ENCODE results near the gene HNRNPA1L2. TPM values are rescaled to one million over a fixed set of nuclear protein-coding genes. Genes with fewer than 3 reads are reported as not detected.
A peak's percentile ranks its signal among the peaks of the same experiment; 100 is the strongest.
"Not testable (repeated sequence)": the region's sequence is repeated elsewhere in the genome, so short reads cannot be mapped to it uniquely, and the experiment has no call there.

The HNRNPA1L2 gene
- total and polyA plus RNA-seq, 2 of the 8 experiments (the other 6 are each of a cell fraction or from before 2014, with no cell fraction given): 3.7 to 8.9 TPM

GRCh38 chr13:52609013-52609606 is 33.1 kb upstream of the HNRNPA1L2 start:
- not testable (repeated sequence) for DNase-seq (ENCODE audit: low read depth in 1 of 2, low spot score in 2 of 2); H2BK120ac ChIP-seq (replicated peaks; ENCODE audit: low read depth, low read length); H4K20me1 ChIP-seq (replicated peaks in 1 of 2; ENCODE audit: control insufficient read depth in 1 of 2, insufficient read depth in 2 of 2, low read length in 2 of 2); H3K23me2 ChIP-seq (ENCODE audit: low read depth, low read length); H3K27ac ChIP-seq (ENCODE audit: low read depth, low read length); H3K14ac ChIP-seq (ENCODE audit: insufficient read length); H3K9me3 ChIP-seq (ENCODE audit: insufficient read depth in 2 of 2, low read depth in 1 of 2, low read length in 1 of 2); H3K4me1 ChIP-seq (replicated peaks in 1 of 4; ENCODE audit: control insufficient read depth in 3 of 4, insufficient read depth in 4 of 4, low read length in 3 of 4); H3K79me2 ChIP-seq (ENCODE audit: control insufficient read depth in 1 of 2, insufficient read depth in 2 of 2, low read length in 2 of 2); H4K5ac ChIP-seq (ENCODE audit: insufficient read length, low read depth, low read length); H3K56ac ChIP-seq (replicated peaks; ENCODE audit: insufficient read length, low read depth, low read length); H3K4ac ChIP-seq (replicated peaks; ENCODE audit: insufficient read length, low read depth, low read length); H3K4me3 ChIP-seq (ENCODE audit: extremely low read depth in 1 of 4, insufficient read depth in 2 of 4, low read depth in 3 of 4, low read length in 4 of 4); H4K91ac ChIP-seq (replicated peaks; ENCODE audit: insufficient read length, low read length); H4K8ac ChIP-seq (ENCODE audit: extremely low read depth, insufficient read depth, low read length); H2BK20ac ChIP-seq (ENCODE audit: low read length); H3K79me1 ChIP-seq (ENCODE audit: low read depth, low read length); H3K4me2 ChIP-seq (ENCODE audit: insufficient read depth in 1 of 2, low read depth in 2 of 2, low read length in 2 of 2); H2BK5ac ChIP-seq (ENCODE audit: low read depth, low read length); H3K9ac ChIP-seq (replicated peaks in 1 of 4; ENCODE audit: extremely low read depth in 1 of 4, low read depth in 3 of 4, low read length in 3 of 4); H3K18ac ChIP-seq (ENCODE audit: extremely low read depth, low read length); H3K27me3 ChIP-seq (replicated peaks in 1 of 4; ENCODE audit: control insufficient read depth in 3 of 4, extremely low read depth in 1 of 4, insufficient read depth in 3 of 4, low read length in 3 of 4); H3K23ac ChIP-seq (ENCODE audit: insufficient read length); H3K36me3 ChIP-seq (ENCODE audit: control insufficient read depth in 2 of 4, insufficient read depth in 4 of 4, low read length in 3 of 4)
- 79% methylated on average over 10 of the region's 10 CpGs; no CpG with 5 or more reads in 1 of the 2 experiments for WGBS, 2 experiments (ENCODE audit: extremely low coverage in 1 of 2, insufficient coverage in 1 of 2, insufficient read length in 1 of 2, insufficient replicate concordance in 2 of 2, low coverage in 1 of 2, low lambda C conversion rate in 2 of 2, missing lambda C conversion rate in 1 of 2)
- Histone ChIP-seq H2BK15ac (ENCODE audit: low read length) (peak overlapping the region; percentile 9; the same call in 1 of the 2 replicates), H2BK12ac (ENCODE audit: low read depth, low read length) (peak overlapping the region; percentile 87; the same call in 1 of the 2 replicates), H2AFZ (ENCODE audit: low read length) (0 out of 2 replicates have a peak overlapping the region, but pooled peaks have one; percentile 53), H2AK5ac (ENCODE audit: low read depth, low read length) (0 out of 2 replicates have a peak overlapping the region, but pooled peaks have one; percentile 53)
- peak; percentile 62 for FAIRE-seq
- POLR2A ChIA-PET (ENCODE audit: partially characterized antibody): interaction anchor here (1.0 kb wide), 1 partner anchor 43 kb away, joined by 3 read pairs; the partner anchor contains the start of gene SUGT1
- TF ChIP-seq RAD21 (IDR thresholded peaks at IDR 0.05 in 1 of 2, conservative IDR thresholded peaks at IDR 0.05 in 1 of 2; ENCODE audit: low read depth in 2 of 2, low read length in 2 of 2) (peak; percentile 71 to 77), CTCF (IDR thresholded peaks at IDR 0.05; ENCODE audit: control extremely low read depth in 1 of 3, insufficient read depth in 1 of 3, low read depth in 1 of 3, low read length in 3 of 3) (peak in 2 of 3 experiments; percentile 35 to 54; a peak in 3 of 4 replicates)
- CTCF ChIA-PET (ENCODE audit: partially characterized antibody): interaction anchor here (0.7 to 4.2 kb wide), 21 partner anchors 9 to 593 kb away, joined by 3 to 22 read pairs (median 4); partner anchors contain the start of gene PCDH8

Data from H1 (cell line).